Loucy (cell line): ENCODE measurements around the gene ST6GAL1.

Experiments used
- H2AFZ ChIP-seq: fragments of 200-600 bp; sonication (generic); 2 replicates; pipeline ENCODE4 v1.6.0; 2016; ENCODE audit warnings: antibody characterized with exemption, mild to moderate bottlenecking, low read length, moderate library complexity
- H3F3A ChIP-seq: fragments of 200-600 bp; 2 replicates; pipeline ENCODE4 v1.6.0; 2016; ENCODE audit warnings: antibody characterized with exemption, low read depth, mild to moderate bottlenecking
- H3K27me3 ChIP-seq: fragments of 200-600 bp; sonication (generic); 2 replicates; pipeline ENCODE4 v1.6.1; 2014; ENCODE audit warnings: low read length, mild to moderate bottlenecking; ENCODE audit not compliant: insufficient read depth, poor library complexity, severe bottlenecking
- H3K36me3 ChIP-seq: fragments of 200-600 bp; sonication (generic); 2 replicates; pipeline ENCODE4 v1.6.1; 2016; ENCODE audit warnings: low read length; ENCODE audit not compliant: insufficient read depth
- H3K4me1 ChIP-seq: fragments of 200-600 bp; sonication (generic); 2 replicates; pipeline ENCODE4 v1.5.1; 2014; ENCODE audit warnings: low read length, mild to moderate bottlenecking; ENCODE audit not compliant: insufficient read depth, poor library complexity, severe bottlenecking
- H3K4me2 ChIP-seq: fragments of 200-600 bp; sonication (generic); 2 replicates; pipeline ENCODE4 v1.6.0; 2014; ENCODE audit warnings: antibody characterized with exemption, low read length, low read depth, mild to moderate bottlenecking; ENCODE audit not compliant: poor library complexity, severe bottlenecking
- H3K4me3 ChIP-seq: fragments of 200-600 bp; sonication (generic); 2 replicates; pipeline ENCODE4 v1.5.1; 2014; ENCODE audit warnings: low read length, mild to moderate bottlenecking, mixed read lengths; ENCODE audit not compliant: poor library complexity, severe bottlenecking
- H3K79me2 ChIP-seq: fragments of 200-600 bp; sonication (generic); 2 replicates; pipeline ENCODE4 v1.6.1; 2014; ENCODE audit warnings: low read length; ENCODE audit not compliant: insufficient read depth
- H3K9ac ChIP-seq: fragments of 200-600 bp; sonication (generic); 2 replicates; pipeline ENCODE4 v1.6.0; 2014; ENCODE audit warnings: mild to moderate bottlenecking, low read depth, low read length, moderate library complexity; ENCODE audit not compliant: poor library complexity, severe bottlenecking
- H3K9me2 ChIP-seq: fragments of 200-600 bp; sonication (generic); replicated peaks from 2 replicates; pipeline ENCODE4 v1.6.1; 2016; ENCODE audit warnings: low read depth, low read length, mixed read lengths
- H3K9me3 ChIP-seq: fragments of 200-600 bp; sonication (generic); 2 replicates; pipeline ENCODE4 v1.6.1; 2014; ENCODE audit warnings: mild to moderate bottlenecking, antibody characterized with exemption, low read length, low read depth; ENCODE audit not compliant: insufficient read depth
- H4K20me1 ChIP-seq: fragments of 200-600 bp; sonication (generic); 2 replicates; pipeline ENCODE4 v1.6.0; 2014; ENCODE audit warnings: antibody characterized with exemption, low read length, mild to moderate bottlenecking; ENCODE audit not compliant: insufficient read depth, poor library complexity, severe bottlenecking
- EZH2phosphoT487 ChIP-seq: fragments of 200-600 bp; IDR thresholded peaks from 2 replicates; pipeline ENCODE4 v1.6.1; 2018; ENCODE audit warnings: antibody characterized with exemption, mild to moderate bottlenecking, moderate library complexity, borderline replicate concordance
- TF ChIP-seq, protein P1 (sequence below): fragments of 200-600 bp; sonication (generic); conservative IDR thresholded peaks from 2 replicates; pipeline ENCODE4 v1.5.1; 2014; ENCODE audit warnings: mild to moderate bottlenecking, antibody characterized with exemption, low read length

ST6GAL1 gene

DNA sequence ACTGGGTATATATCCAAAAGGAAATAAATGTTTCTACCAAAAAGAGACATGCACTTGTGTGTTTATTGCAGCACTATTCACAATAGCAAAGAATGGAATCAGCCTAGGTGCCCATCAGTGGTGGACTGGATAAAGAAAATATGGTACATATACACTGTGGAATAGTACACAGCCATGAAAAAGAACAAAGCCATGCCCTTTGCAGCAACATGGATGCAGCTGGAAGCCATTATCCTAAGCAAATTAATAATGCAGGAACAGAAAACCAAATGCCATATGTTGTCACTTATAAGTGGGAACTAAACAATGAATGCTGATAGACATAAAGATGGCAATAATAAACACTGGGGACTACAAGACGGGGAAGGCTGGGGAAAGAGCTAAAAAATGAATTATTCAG, 106.1 kb downstream of the ST6GAL1 start:
- Histone ChIP-seq H3K9me3 (peaks cover 6% of the 10 kb centered on the region), H3K36me3 (peaks cover 34% of the 10 kb centered on the region; the same call in 1 of the 2 replicates), H3K9me2 (no peaks in the 10 kb centered on the region), H3K4me2 (no peak overlapping the region), H3K9ac (no peak overlapping the region), H2AFZ (no peak overlapping the region), H3F3A (no peaks in the 10 kb centered on the region), H3K4me3 (no peak overlapping the region), H3K4me1 (peaks cover 14% of the 10 kb centered on the region), H4K20me1 (peaks cover 9% of the 10 kb centered on the region), H3K27me3 (no peaks in the 10 kb centered on the region), H3K79me2 (no peaks in the 10 kb centered on the region; the same call in 1 of the 2 replicates)
- TF ChIP-seq, protein P1, sequence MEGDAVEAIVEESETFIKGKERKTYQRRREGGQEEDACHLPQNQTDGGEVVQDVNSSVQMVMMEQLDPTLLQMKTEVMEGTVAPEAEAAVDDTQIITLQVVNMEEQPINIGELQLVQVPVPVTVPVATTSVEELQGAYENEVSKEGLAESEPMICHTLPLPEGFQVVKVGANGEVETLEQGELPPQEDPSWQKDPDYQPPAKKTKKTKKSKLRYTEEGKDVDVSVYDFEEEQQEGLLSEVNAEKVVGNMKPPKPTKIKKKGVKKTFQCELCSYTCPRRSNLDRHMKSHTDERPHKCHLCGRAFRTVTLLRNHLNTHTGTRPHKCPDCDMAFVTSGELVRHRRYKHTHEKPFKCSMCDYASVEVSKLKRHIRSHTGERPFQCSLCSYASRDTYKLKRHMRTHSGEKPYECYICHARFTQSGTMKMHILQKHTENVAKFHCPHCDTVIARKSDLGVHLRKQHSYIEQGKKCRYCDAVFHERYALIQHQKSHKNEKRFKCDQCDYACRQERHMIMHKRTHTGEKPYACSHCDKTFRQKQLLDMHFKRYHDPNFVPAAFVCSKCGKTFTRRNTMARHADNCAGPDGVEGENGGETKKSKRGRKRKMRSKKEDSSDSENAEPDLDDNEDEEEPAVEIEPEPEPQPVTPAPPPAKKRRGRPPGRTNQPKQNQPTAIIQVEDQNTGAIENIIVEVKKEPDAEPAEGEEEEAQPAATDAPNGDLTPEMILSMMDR = no peak
- no peak for TF ChIP-seq EZH2phosphoT487

DNA sequence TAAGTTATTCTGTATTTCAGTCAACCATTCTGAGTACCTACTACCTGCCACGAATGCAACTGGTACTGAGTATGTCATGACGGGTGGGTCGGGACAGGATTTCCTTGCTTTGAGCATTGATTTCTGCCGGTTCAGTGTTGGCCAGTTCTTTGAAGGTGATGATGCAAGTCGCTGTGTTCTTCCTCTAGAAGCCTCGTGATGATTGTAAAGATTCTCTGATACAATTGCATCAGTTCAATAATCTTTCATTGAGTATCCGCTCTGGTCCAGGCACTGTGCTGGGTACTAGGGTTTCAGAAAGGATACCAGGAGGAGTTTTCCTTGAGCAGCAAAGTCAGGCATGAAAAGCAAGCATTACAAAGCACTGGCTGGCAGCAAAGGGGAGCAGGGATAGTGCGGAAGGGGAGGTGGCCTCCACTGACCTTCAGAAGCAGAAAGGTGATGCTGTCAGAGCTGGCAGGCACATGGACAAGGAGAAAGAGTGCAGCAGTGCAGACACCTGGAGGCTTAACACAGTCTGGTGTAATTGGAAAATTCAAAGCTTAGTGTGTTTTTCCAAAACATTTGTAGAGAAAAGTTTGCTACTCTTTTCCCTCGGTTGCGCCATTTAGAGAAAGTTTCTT, 108.9 kb downstream of the ST6GAL1 start:
- H3K27me3 ChIP-seq = no peaks in the 10 kb centered on the region
- H3K4me1 ChIP-seq = peaks cover 20% of the 10 kb centered on the region
- no peak overlapping the region for H3K4me2 ChIP-seq
- H2AFZ ChIP-seq = no peak overlapping the region
- TF ChIP-seq, protein P1 = no peak
- TF ChIP-seq EZH2phosphoT487 = no peak
- H4K20me1 ChIP-seq = no peaks in the 10 kb centered on the region
- H3K9ac ChIP-seq = no peak overlapping the region
- H3K9me3 ChIP-seq = peaks cover 6% of the 10 kb centered on the region
- H3K9me2 ChIP-seq = no peaks in the 10 kb centered on the region
- no peak overlapping the region for H3K4me3 ChIP-seq
- H3K36me3 ChIP-seq = peaks cover 43% of the 10 kb centered on the region; the same call in 1 of the 2 replicates
- H3K79me2 ChIP-seq = no peaks in the 10 kb centered on the region
- 0 out of 2 replicates have a peak, but pooled peaks cover 3% of the 10 kb centered on the region for H3F3A ChIP-seq

DNA sequence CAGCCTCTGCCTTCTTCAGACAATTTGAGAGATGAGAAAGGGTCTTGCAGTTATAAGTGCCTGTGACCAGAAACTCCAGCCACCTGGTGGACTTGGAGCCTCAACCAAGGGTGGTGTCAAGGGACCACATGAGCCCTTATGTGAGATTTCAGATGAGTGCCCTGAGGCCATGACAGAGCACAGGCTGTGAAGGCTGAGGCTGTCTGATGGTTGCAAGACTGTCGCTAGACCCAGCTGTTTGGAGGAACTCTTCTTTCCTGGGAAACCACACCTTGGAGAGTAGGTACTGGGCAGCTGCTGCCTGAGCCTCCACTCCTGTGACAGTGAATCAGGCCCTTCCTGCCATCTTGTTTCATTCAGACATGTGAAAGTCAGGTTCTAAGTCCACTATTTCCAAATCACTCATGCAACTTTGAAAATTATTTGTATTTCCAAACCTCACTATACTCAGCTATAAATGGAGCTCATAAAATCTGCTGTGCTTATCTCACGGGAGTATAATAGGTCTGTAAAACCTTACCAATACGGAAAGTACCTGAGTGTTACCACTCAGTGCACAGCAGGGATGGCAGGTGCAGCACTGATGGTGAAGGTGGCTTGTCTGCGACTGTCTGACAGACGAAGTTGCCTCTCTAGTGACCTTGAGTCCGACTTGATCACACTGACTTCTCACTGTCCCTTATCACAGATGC, 109.5 kb downstream of the ST6GAL1 start:
- Histone ChIP-seq H3K9ac (no peak overlapping the region), H3K4me2 (no peak overlapping the region), H3K9me2 (no peaks in the 10 kb centered on the region), H3K36me3 (peaks cover 41% of the 10 kb centered on the region; the same call in 1 of the 2 replicates), H2AFZ (no peak overlapping the region), H3F3A (0 out of 2 replicates have a peak, but pooled peaks cover 3% of the 10 kb centered on the region), H3K4me1 (peaks cover 20% of the 10 kb centered on the region), H4K20me1 (no peaks in the 10 kb centered on the region), H3K9me3 (peaks cover 6% of the 10 kb centered on the region), H3K27me3 (no peaks in the 10 kb centered on the region), H3K79me2 (no peaks in the 10 kb centered on the region), H3K4me3 (no peak overlapping the region)
- no peak for TF ChIP-seq EZH2phosphoT487
- TF ChIP-seq, protein P1 = no peak
